GM18907 (cell line): ENCODE results near the gene SERP2.

ENCODE experiments used
- ATAC-seq: cut with Tn5 transposase; IDR thresholded peaks from one replicate; pipeline ENCODE4 v1.9.1; 2021; ENCODE audit warnings: mild to moderate bottlenecking, moderate library complexity; ENCODE audit not compliant: unreplicated experiment

Gene SERP2

DNA sequence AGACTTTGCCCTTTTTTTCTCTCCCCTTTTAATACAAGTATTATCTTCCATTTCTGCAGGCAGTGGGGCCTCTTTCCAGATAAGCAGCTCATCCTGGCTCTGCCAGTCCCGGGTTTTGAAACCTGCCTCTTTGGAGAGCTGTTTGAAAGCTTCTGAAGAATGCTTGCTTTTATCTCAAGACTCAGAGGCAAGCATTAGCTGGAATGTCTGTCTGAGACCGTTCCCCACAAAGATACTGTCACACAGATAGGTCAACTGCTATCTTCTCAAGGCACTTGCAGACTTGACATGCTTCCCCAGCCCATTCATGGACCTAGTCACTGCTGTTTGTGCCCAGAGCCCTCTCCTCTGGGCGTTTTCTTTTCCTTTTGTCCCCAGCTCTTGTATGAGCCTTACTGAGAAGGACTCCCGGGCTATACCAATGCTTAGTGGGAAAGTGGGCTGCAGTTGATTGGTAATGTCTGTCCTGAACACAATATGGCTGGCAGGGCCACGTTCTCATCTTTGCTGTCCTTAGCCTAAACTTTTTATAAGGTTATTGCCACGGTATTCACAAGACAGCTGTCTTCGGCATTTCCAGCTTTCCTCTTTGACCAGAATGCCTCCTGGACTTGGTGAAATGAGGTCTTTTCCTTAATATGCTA is 13.4 kb downstream of the SERP2 start:
- ATAC-seq = no peak

GRCh38 chr13:44388427-44389059 is 14.9 kb downstream of the SERP2 start:
- no peak for ATAC-seq

DNA sequence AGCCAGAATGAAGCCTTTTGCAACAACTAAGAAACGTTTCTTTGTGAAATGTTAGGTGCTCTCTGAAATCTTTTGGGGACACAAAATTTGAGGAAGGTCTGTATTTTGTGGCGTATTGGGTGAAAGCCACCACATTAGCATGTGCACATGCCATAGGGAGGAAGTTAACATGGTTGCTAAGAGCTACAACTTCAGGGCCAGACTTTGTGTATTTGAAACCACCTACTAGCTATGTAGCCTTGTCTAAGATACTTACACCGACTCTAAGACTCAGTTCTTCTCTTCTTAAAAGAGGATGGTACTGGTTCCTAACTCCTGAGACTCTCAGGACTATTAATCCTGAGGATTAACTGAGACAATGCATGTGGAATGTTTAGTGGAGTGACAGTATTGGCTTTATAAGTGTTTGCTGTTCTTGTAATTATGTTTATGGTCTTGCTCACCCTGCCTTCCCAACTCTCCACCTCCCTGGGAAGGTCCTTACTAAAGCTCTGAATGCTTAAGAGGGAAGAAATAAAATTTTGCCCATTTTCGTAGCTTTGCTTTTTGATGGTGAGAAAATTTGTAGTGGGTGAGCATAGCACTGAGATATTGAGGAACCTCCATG is 15.5 kb downstream of the SERP2 start:
- ATAC-seq = no peak

DNA sequence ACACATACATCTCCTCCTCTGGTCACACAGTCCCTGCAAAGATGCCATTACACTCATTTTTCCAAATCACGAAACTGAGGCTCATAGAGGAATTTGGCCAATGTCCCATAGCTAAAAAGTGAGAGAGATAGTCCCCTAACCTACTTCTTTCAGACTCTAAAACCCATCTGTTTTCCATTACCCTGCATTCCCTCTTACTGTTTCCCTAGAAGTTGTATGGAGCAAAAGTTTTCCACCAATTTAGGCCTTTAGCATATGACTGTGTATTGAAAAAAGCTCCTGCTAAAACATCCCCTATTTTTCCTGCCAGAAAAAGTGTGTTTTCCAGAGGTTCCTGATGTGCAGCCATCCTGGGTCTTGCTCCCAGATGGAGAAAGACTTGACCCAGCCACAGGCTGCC is 16.3 kb downstream of the SERP2 start:
- no peak for ATAC-seq

GRCh38 chr13:44393391-44393790 is 19.8 kb downstream of the SERP2 start:
- ATAC-seq = no peak

DNA sequence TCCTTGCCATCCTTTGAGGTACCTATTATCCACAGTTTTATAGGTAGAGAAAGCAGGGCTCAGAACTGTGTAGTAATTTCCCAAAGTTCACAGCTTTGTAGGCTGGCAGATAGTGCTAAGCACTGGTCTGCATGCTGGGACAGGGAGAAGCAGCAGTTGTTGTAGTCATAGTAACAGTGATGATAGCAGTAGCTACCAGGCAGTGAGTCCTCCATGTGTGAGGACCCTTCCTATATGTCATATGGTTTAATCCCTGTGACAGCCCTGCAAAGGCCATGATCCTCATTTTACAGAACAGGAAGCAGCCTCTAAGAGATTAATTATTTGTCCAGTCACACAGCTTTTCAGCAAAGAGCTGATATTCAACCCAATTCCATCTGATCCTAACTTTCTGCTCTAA is 21.0 kb downstream of the SERP2 start:
- no peak for ATAC-seq

GRCh38 chr13:44395976-44396694 is 22.5 kb downstream of the SERP2 start:
- ATAC-seq = no peak

GRCh38 chr13:44396701-44397580 is 23.3 kb downstream of the SERP2 start:
- ATAC-seq = no peak

DNA sequence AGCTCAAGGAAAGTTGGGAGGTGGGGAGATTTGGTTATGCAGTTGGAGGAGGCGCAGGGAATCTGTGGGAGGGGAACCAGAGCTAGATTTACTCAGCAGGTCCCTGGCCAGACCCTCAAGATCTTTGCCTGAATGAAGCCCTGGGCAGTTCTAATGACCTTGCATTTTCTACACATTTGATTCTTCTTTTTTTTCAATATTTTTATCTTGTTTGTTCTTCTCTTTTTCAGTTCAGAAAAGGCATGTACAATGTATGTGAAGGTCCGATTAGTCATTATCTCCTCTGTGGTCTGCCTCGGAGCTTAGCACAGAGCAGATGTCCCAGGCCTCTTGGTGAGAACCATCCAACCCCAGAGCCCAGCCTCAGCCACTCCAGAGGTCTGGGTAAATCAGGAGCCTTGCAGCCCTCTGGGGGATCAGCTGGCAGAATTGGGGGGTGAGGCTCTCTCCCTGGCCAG is 24.2 kb downstream of the SERP2 start:
- ATAC-seq = no peak

DNA sequence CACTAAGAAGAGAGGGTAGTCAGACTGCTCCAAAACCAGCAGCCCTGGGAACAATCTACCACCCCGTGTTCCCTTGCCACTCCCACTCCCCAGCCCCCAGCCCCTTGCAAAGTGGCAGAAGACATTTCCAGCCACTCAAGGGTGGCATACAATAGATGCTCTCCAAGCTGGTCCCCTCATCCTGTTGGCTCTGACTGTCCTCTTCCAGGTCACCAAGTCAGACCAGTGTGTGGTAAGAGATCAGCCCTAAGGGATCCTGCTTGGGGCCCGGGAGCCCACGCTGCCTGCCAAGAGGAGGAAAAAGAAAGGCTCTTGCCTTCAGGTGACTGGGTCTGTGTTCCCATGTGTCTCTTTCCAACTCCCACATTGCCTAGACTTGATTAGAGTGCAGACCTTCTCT is 25.0 kb downstream of the SERP2 start:
- ATAC-seq = no peak

DNA sequence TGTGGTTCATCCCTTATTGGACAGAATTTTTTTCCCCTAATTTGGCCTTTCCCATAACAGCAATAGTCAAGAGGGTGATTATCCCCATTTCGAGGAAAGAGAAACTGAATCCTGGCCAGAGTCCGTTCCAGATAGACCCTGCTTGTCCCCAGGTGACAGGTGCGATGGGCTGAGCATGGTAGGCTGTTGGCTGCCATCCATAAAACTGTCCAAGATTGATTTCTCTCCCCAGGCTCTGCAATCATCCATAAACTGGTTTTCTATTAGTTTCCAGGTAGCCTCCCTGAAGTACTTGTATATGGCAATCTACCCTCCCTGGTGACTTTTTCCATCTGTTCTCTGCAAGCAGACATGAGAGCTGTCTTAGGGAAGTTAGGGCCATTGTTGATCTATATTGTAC is 25.4 kb downstream of the SERP2 start:
- ATAC-seq = no peak

DNA sequence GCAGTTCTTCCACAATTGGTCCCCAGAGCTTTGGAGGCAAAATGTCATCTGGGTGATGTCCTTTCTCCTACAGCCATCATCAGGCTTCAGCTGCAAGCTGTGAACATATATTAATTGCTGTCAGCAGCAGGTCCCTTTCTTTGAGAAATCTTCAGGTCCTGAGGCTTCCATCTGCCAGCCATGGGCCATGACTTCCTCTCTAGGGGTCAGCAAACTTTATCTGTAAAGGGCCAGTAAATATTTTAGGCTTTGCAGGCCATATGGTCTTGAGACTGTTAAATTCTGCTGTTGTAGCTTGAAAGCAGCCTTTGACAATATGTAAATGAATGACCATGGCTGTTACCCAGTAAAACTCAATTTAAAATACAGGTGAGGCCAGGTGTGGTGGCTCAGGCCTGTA is 27.1 kb downstream of the SERP2 start:
- no peak for ATAC-seq

- ATAC-seq = no peak
These were observed 28.0 kb downstream of the SERP2 start for GRCh38 chr13:44401577-44401976.

- ATAC-seq = no peak
These were observed 29.3 kb downstream of the SERP2 start for GRCh38 chr13:44402899-44403445.

DNA sequence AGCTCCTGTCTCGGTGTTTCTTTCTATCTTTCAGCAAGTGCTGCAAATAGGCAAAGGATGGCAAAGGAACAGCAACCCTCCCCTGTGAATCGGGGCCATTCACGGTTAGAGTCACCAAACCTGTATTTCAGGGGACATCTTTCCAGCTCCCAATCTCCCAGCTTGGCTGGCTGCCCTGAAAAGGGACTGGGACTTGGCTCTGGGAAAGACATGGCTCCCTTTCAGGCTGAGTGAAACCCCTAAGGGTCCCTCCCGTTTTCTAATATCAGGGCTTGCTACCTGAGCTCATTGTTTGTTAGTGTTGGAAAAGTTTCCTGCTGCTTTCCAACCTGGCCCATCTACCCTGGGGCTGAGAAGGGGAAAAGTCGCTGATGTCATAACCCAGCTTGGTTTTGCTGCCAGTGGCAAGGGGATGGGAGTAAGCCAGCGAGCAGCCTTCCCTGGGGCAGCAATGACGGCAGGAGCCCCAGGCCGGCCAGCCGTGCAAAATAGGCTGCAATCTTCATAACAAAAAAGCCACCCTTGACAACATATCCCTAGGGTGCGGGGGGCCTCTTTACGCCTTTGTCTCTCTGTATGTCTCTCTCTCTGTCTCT is 29.9 kb downstream of the SERP2 start:
- no peak for ATAC-seq

GRCh38 chr13:44404261-44405132 is 30.9 kb downstream of the SERP2 start:
- no peak for ATAC-seq

DNA sequence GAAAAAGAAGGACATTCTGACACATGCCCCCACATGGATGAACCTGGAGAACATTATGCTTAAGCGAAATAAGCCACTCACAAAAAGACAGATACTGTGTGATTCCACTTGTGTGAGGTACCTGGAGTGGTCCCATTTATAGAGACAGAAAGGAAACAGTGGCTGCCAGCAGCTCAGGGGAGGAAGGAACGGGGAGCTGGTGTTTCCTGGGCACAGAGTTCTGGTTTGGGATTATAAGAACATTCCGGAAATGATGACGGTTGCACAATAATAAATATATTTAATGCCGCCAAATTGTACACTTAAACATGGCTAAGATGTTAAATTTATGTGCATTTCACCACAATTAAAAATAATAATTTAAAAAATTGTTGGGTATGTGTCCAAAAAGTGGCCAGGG is 33.0 kb downstream of the SERP2 start:
- no peak for ATAC-seq

DNA sequence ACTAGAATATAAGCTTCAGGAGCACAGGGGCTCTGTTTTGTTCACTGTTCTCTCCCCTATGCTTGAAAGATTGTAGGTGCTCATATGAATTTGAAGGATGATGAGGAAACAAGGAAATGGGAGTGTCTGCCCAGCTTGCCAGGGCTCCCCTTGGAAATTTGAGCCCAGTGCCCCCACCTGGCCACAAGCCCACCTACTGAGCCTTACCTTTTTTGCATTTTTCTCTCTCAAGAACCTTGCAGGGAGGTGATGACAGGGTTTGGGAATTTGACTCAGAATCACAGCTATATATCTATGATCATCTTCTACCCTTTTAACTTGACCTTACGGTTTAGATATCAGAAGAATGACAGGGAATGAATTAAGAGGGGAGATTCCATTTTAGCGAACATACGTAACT is 33.8 kb downstream of the SERP2 start:
- ATAC-seq = no peak

GRCh38 chr13:44407891-44408290 is 34.3 kb downstream of the SERP2 start:
- ATAC-seq = no peak
